Measurements from ENCODE around the gene VIL1. TPM values are rescaled to one million over a fixed set of nuclear protein-coding genes. Genes with fewer than 3 reads are reported as not detected.

Gene VIL1
- total RNA-seq, 1 experiment from 2014 or later = not detected

- peak; percentile 20 for DNase-seq (ENCODE audit: low read depth)
Observed at GRCh38 chr2:218405746-218406208, 13.1 kb upstream of the VIL1 start.

- DNase-seq (ENCODE audit: low read depth) = peak; percentile 95
Observed at GRCh38 chr2:218406209-218406948, 12.5 kb upstream of the VIL1 start.

- peak; percentile 83 for DNase-seq (ENCODE audit: low read depth)
Observed at GRCh38 chr2:218406949-218407618, 11.8 kb upstream of the VIL1 start.

GRCh38 chr2:218407717-218408116, 11.2 kb upstream of the VIL1 start:
- DNase-seq (ENCODE audit: low read depth) = no peak

- no peak for DNase-seq (ENCODE audit: low read depth)
Observed at GRCh38 chr2:218418321-218418716, 604 bp upstream of the VIL1 start.

- no peak for DNase-seq (ENCODE audit: low read depth)
Observed at GRCh38 chr2:218419630-218420216, 800 bp downstream of the VIL1 start.

GRCh38 chr2:218421027-218421426, 2.1 kb downstream of the VIL1 start:
- no peak for DNase-seq (ENCODE audit: low read depth)

GRCh38 chr2:218422403-218423086, 3.6 kb downstream of the VIL1 start:
- no peak for DNase-seq (ENCODE audit: low read depth)

GRCh38 chr2:218423584-218423983, 4.7 kb downstream of the VIL1 start:
- no peak for DNase-seq (ENCODE audit: low read depth)

GRCh38 chr2:218425531-218425930, 6.6 kb downstream of the VIL1 start:
- no peak for DNase-seq (ENCODE audit: low read depth)

- no peak for DNase-seq (ENCODE audit: low read depth)
Observed at GRCh38 chr2:218427741-218428140, 8.8 kb downstream of the VIL1 start.

GRCh38 chr2:218428846-218429558, 10.1 kb downstream of the VIL1 start:
- no peak for DNase-seq (ENCODE audit: low read depth)

GRCh38 chr2:218429911-218430692, 11.2 kb downstream of the VIL1 start:
- no peak for DNase-seq (ENCODE audit: low read depth)

- DNase-seq (ENCODE audit: low read depth) = no peak
Observed at GRCh38 chr2:218430721-218431120, 11.8 kb downstream of the VIL1 start.

GRCh38 chr2:218431878-218432277, 13.0 kb downstream of the VIL1 start:
- no peak for DNase-seq (ENCODE audit: low read depth)

GRCh38 chr2:218432676-218433365, 13.9 kb downstream of the VIL1 start:
- DNase-seq (ENCODE audit: low read depth) = no peak

- no peak for DNase-seq (ENCODE audit: low read depth)
Observed at GRCh38 chr2:218434456-218434855, 15.5 kb downstream of the VIL1 start.

GRCh38 chr2:218435003-218435982, 16.4 kb downstream of the VIL1 start:
- DNase-seq (ENCODE audit: low read depth) = no peak

- no peak for DNase-seq (ENCODE audit: low read depth)
Observed at GRCh38 chr2:218436992-218437391, 18.1 kb downstream of the VIL1 start.

All from RPMI7951 (cell line).